GM12878 (cell line): ENCODE data around the gene DMD. TPM values are rescaled to one million over a fixed set of nuclear protein-coding genes. Genes with fewer than 3 reads are reported as not detected.

Experiments used
- ATAC-seq: fragments of 200-7000 bp; cut with Tn5 transposase; 3 replicates; pipeline ENCODE4 v1.9.1; 2020; ENCODE audit warnings: mild to moderate bottlenecking, moderate library complexity
- BruUV-seq: library from RNA; stranded (reverse); fragments of 400-500 nt; replicated peaks from 2 replicates; lab custom pipeline; 2021; lab: Mats Ljungman, UMichigan
- CTCF ChIA-PET: fragments of 300-600 bp; sonication (Branson Sonifier 250); formaldehyde crosslinking; extraction: SDS; loops from one replicate; lab custom pipeline; 2021; ENCODE audit warnings: inconsistent platforms; lab: Yijun Ruan, JAX
- POLR2A ChIA-PET: fragments of 350-600 bp; formaldehyde crosslinking; extraction: SDS; loops from one replicate; lab custom pipeline; 2021; ENCODE audit warnings: inconsistent platforms; lab: Charles Lee
- RAD21 ChIA-PET: fragments of 300-600 bp; sonication (Branson Sonifier 250); formaldehyde crosslinking; loops from one replicate; lab custom pipeline; 2023; ENCODE audit warnings: antibody characterized with exemption; ENCODE audit not compliant: unreplicated experiment; lab: Charles Lee
- SMC1A ChIA-PET: fragments of 300-600 bp; sonication (Branson Sonifier 250); formaldehyde crosslinking; loops from one replicate; lab custom pipeline; 2023; ENCODE audit not compliant: unreplicated experiment, uncharacterized antibody; lab: Charles Lee
- DNase-seq: peaks from one replicate; pipeline ENCODE4 v3.0.0-alpha.2; 2011; ENCODE audit warnings: low read depth, low spot score
- FAIRE-seq: peaks from 3 replicates; lab custom pipeline; 2011; peaks lifted over from hg19 to GRCh38; lab: Jason Lieb, UNC
- H2AFZ ChIP-seq: 2 replicates; pipeline ENCODE4 v1.6.0; 2011; ENCODE audit warnings: low read depth, low read length, control low read depth; ENCODE audit not compliant: control insufficient read depth
- H3K27ac ChIP-seq: 2 replicates; pipeline ENCODE4 v1.5.1; 2011; ENCODE audit warnings: control low read depth; ENCODE audit not compliant: control insufficient read depth, insufficient read depth
- H3K27me3 ChIP-seq, 2 experiments: replicated peaks in 1 of 2; 2 replicates each; pipeline versions ENCODE4 v1.6.0 to v1.6.1; 2011; ENCODE audit warnings: low read length in 1 of 2; ENCODE audit not compliant: control insufficient read depth in 2 of 2, insufficient read depth in 2 of 2
- H3K36me3 ChIP-seq, 2 experiments: 2 replicates each; pipeline ENCODE4 v1.5.1; 2011; ENCODE audit warnings: low read length in 1 of 2; ENCODE audit not compliant: control insufficient read depth in 2 of 2, insufficient read depth in 2 of 2
- H3K4me1 ChIP-seq: 2 replicates; pipeline ENCODE4 v1.6.1; 2011; ENCODE audit warnings: mild to moderate bottlenecking, low read length, moderate library complexity, mixed read lengths; ENCODE audit not compliant: control insufficient read depth, insufficient read depth
- H3K4me2 ChIP-seq: 2 replicates; pipeline ENCODE4 v1.6.0; 2011; ENCODE audit warnings: control low read depth; ENCODE audit not compliant: control insufficient read depth, insufficient read depth
- H3K4me3 ChIP-seq: fragments of 200-600 bp; sonication (generic); 2 replicates; pipeline ENCODE4 v1.5.1; 2016
- H3K79me2 ChIP-seq: 2 replicates; pipeline ENCODE4 v1.6.0; 2011; ENCODE audit warnings: low read length; ENCODE audit not compliant: control insufficient read depth, insufficient read depth
- H3K9ac ChIP-seq: 2 replicates; pipeline ENCODE4 v1.8.0; 2011; ENCODE audit warnings: low read length, control low read depth, mixed read lengths; ENCODE audit not compliant: control insufficient read depth, insufficient read depth
- H3K9me3 ChIP-seq: replicated peaks from 3 replicates; pipeline ENCODE4 v1.5.1; 2011; ENCODE audit warnings: mild to moderate bottlenecking, low read length; ENCODE audit not compliant: control insufficient read depth, insufficient read depth
- H4K20me1 ChIP-seq: 2 replicates; pipeline ENCODE4 v1.6.0; 2011; ENCODE audit not compliant: control insufficient read depth, insufficient read depth
- BCL11A ChIP-seq: IDR thresholded peaks from 2 replicates; pipeline ENCODE4 v1.6.1; 2011; ENCODE audit warnings: low read depth, low read length
- BCLAF1 ChIP-seq: fragments of 450-650 bp; IDR thresholded peaks from 2 replicates; pipeline ENCODE4 v1.6.1; 2017; ENCODE audit warnings: antibody characterized with exemption, mild to moderate bottlenecking, moderate library complexity
- CHD1 ChIP-seq: IDR thresholded peaks from 2 replicates; pipeline ENCODE4 v1.6.1; 2012; ENCODE audit warnings: low read depth, low read length, improper control_type of control experiment
- CHD2 ChIP-seq: IDR thresholded peaks from 2 replicates; pipeline ENCODE4 v1.6.1; 2011; ENCODE audit warnings: low read depth, low read length, improper control_type of control experiment, borderline replicate concordance
- DPF2 ChIP-seq: fragments of 450-650 bp; IDR thresholded peaks from 2 replicates; pipeline ENCODE4 v1.6.1; 2017; ENCODE audit warnings: mild to moderate bottlenecking
- E2F4 ChIP-seq: IDR thresholded peaks from 2 replicates; pipeline ENCODE4 v1.6.1; 2012; ENCODE audit warnings: low read depth, low read length, improper control_type of control experiment
- FOXK2 ChIP-seq: fragments of 450-650 bp; IDR thresholded peaks from 2 replicates; pipeline ENCODE4 v1.6.1; 2017; ENCODE audit warnings: mild to moderate bottlenecking, moderate library complexity
- KLF5 ChIP-seq: fragments of 450-650 bp; IDR thresholded peaks from 2 replicates; pipeline ENCODE4 v1.6.1; 2014; ENCODE audit warnings: mild to moderate bottlenecking; ENCODE audit not compliant: partially characterized antibody
- NR2C2 ChIP-seq: IDR thresholded peaks from 2 replicates; pipeline ENCODE4 v1.6.1; 2011; ENCODE audit warnings: borderline replicate concordance, low read depth; ENCODE audit not compliant: control insufficient read depth, insufficient read length
- RUNX3 ChIP-seq: IDR thresholded peaks from 2 replicates; pipeline ENCODE4 v1.6.1; 2012; ENCODE audit warnings: low read length, inconsistent platforms
- USF2 ChIP-seq: IDR thresholded peaks from 2 replicates; pipeline ENCODE4 v1.6.1; 2011; ENCODE audit warnings: low read depth, low read length, improper control_type of control experiment, borderline replicate concordance
- ZBED1 ChIP-seq: IDR thresholded peaks from 2 replicates; pipeline ENCODE4 v1.6.1; 2016; ENCODE audit warnings: borderline replicate concordance
- ZNF592 ChIP-seq: fragments of 450-650 bp; IDR thresholded peaks from 2 replicates; pipeline ENCODE4 v1.6.1; 2017; ENCODE audit warnings: mild to moderate bottlenecking, moderate library complexity
- WGBS: methylation state at CpG from one replicate; pipeline ENCODE4 v1.1.6; 2016; ENCODE audit warnings: low lambda C conversion rate; ENCODE audit not compliant: insufficient replicate concordance, insufficient coverage; ENCODE audit errors: missing lambda C conversion rate; 5-methylcytosine and 5-hydroxymethylcytosine counted together
- in situ Hi-C: fragments of 300-500 bp; cut with MboI; formaldehyde crosslinking; loops from 9 replicates; pipeline ENCODE4 v1.14.3; 2018; ENCODE audit warnings: mixed read lengths
- intact Hi-C: fragments of 100-400 bp; cut with micrococcal nuclease; formaldehyde crosslinking; loops from one replicate; pipeline ENCODE4 v1.14.2; 2022; ENCODE audit not compliant: unreplicated experiment
- polyA plus RNA-seq, 11 experiments: library from polyadenylated mRNA; depleted of rRNA in 4 of 11; unstranded in 6 of 11; stranded (reverse) in 5 of 11; fragments of >200 nt; fragmentation: Nextera tagmentation in 4 of 11; fragmentation: Illumina TruSeq in 1 of 11; extraction: Ambion mirVana in 4 of 11; extraction: Trizol in 1 of 11; gene quantifications; 1 replicate in 1 of 11; 2 replicates in 10 of 11; pipeline versions ENCODE4 v1.2.1 to v1.2.3, GENCODE V29; 2011 to 2016; ENCODE audit warnings: inconsistent platforms in 2 of 11, missing spikeins in 2 of 11, low read depth in 1 of 11
- total RNA-seq, 4 experiments: library from RNA; depleted of rRNA in 3 of 4; stranded (reverse); fragments of >200 nt in 3 of 4; fragmentation: Illumina TruSeq in 1 of 4; extraction: Trizol in 1 of 4; gene quantifications; 2 replicates each; pipeline versions ENCODE4 v1.2.1 to v1.2.3, GENCODE V29; 2013 to 2021

The DMD gene
- total and polyA plus RNA-seq, 10 of the 15 experiments (the other 5 are each of a cell fraction or from before 2014, with no cell fraction given): 1.4 to 24.3 (median 4.3) TPM

GRCh38 chrX:31110657-31111056 is 2100.7 kb downstream of the DMD start (continued):
- TF ChIP-seq USF2 (no peak), BCL11A (no peak), DPF2 (no peak), CHD2 (no peak)

- CTCF ChIA-PET: interaction anchor here (0.8 to 3.0 kb wide), 3 partner anchors 38 to 114 kb away, joined by 3 to 14 read pairs (median 5); no protein-coding TSS in a partner anchor
- FAIRE-seq: no peak
- no peak for TF ChIP-seq ZBED1
- no peak for TF ChIP-seq KLF5
- no peak for TF ChIP-seq FOXK2
- no peak for TF ChIP-seq E2F4
- peak; percentile 80 for TF ChIP-seq RUNX3
- TF ChIP-seq CHD1: no peak
- TF ChIP-seq BCLAF1: no peak
- TF ChIP-seq NR2C2: no peak
- no peak for TF ChIP-seq ZNF592
Measured at GRCh38 chrX:31099536-31100090, 2111.7 kb downstream of the DMD start.

More at GRCh38 chrX:31099536-31100090, 2111.7 kb downstream of the DMD start:
- POLR2A ChIA-PET: interaction anchor here (1.0 to 1.3 kb wide), 2 partner anchors 37 to 74 kb away, joined by 3 to 4 read pairs; no protein-coding TSS in a partner anchor
- no peaks in the 10 kb centered on the region; the same call in 2 of the 3 replicates for H3K9me3 ChIP-seq
- H3K27me3 ChIP-seq: no peaks in the 10 kb centered on the region
- no peaks in the 10 kb centered on the region for H4K20me1 ChIP-seq
- H3K9ac ChIP-seq: no peak overlapping the region
- DNase-seq (peak; percentile 77), ATAC-seq (peak; percentile 93)
- SMC1A ChIA-PET: interaction anchor here (0.5 to 2.3 kb wide), 15 partner anchors 12 to 133 kb away, joined by 3 to 17 read pairs (median 3); no protein-coding TSS in a partner anchor
- 0% methylated on average over 2 of the region's 2 CpGs for WGBS
- no TSS peak for BruUV-seq
- intact Hi-C loops (loop anchor here (1.0 to 5.0 kb wide), 4 partner anchors 37 to 118 kb away; no protein-coding TSS in a partner anchor), in situ Hi-C loops (no loop called here)
- H3K4me1 ChIP-seq: peaks cover 14% of the 10 kb centered on the region; the same call in 1 of the 2 replicates
- no peak overlapping the region for H2AFZ ChIP-seq
- no peak overlapping the region for H3K4me3 ChIP-seq
- H3K36me3 ChIP-seq: no peaks in the 10 kb centered on the region
- peak overlapping the region; percentile 54 for H3K27ac ChIP-seq
- RAD21 ChIA-PET: interaction anchor here (0.9 to 1.7 kb wide), 6 partner anchors 29 to 172 kb away, joined by 3 to 7 read pairs (median 5); no protein-coding TSS in a partner anchor
- no peak overlapping the region; the same call in 1 of the 2 replicates for H3K4me2 ChIP-seq
- no peaks in the 10 kb centered on the region for H3K79me2 ChIP-seq
